PFSK-1 (cell line): Measurements from ENCODE around the gene LIF.

Experiments used
- FOXP2 ChIP-seq: optimal IDR thresholded peaks from 2 replicates; pipeline ENCODE3; 2011; ENCODE audit warnings: borderline replicate concordance, control low read depth, inconsistent platforms; ENCODE audit not compliant: insufficient read depth; ENCODE audit errors: extremely low read length, extremely low read depth
- POLR2AphosphoS5 ChIP-seq: IDR thresholded peaks from 2 replicates; pipeline ENCODE4 v1.6.1; 2012; ENCODE audit warnings: low read depth, mild to moderate bottlenecking, control low read depth, low read length, moderate library complexity
- REST ChIP-seq, 2 experiments: IDR thresholded peaks; 2 replicates each; pipeline versions ENCODE4 v1.6.1 to v1.8.0; 2011 to 2012; ENCODE audit warnings: low read depth in 2 of 2, low read length in 2 of 2, control low read depth in 1 of 2, inconsistent platforms in 1 of 2, mild to moderate bottlenecking in 1 of 2, moderate library complexity in 1 of 2; ENCODE audit not compliant: insufficient read depth in 1 of 2
- SIN3A ChIP-seq: IDR thresholded peaks from 2 replicates; pipeline ENCODE4 v1.6.1; 2012; ENCODE audit warnings: mild to moderate bottlenecking, low read length, moderate library complexity, borderline replicate concordance; ENCODE audit not compliant: insufficient read depth
- TAF1 ChIP-seq: IDR thresholded peaks from 2 replicates; pipeline ENCODE4 v1.6.1; 2012; ENCODE audit warnings: low read length, control low read depth, borderline replicate concordance; ENCODE audit not compliant: insufficient read depth

The LIF gene

GRCh38 chr22:30250661-30251267, 4.2 kb upstream of the LIF start:
- TF ChIP-seq FOXP2 (no peak), REST (IDR thresholded peaks at IDR 0.05; ENCODE audit: insufficient read depth in 1 of 2, low read depth in 2 of 2, low read length in 2 of 2) (no peak), POLR2AphosphoS5 (no peak), TAF1 (no peak), SIN3A (no peak)

- TF ChIP-seq SIN3A (no peak), POLR2AphosphoS5 (no peak)
These were observed 3.5 kb upstream of the LIF start for GRCh38 chr22:30250039-30250565.

- no peak for TF ChIP-seq POLR2AphosphoS5
- TF ChIP-seq REST (IDR thresholded peaks at IDR 0.05; ENCODE audit: insufficient read depth in 1 of 2, low read depth in 2 of 2, low read length in 2 of 2) = no peak
- TF ChIP-seq SIN3A = no peak
- no peak for TF ChIP-seq FOXP2
- no peak for TF ChIP-seq TAF1
These were observed 2.8 kb upstream of the LIF start for GRCh38 chr22:30249049-30250038.

- TF ChIP-seq SIN3A = no peak
- no peak for TF ChIP-seq REST (IDR thresholded peaks at IDR 0.05; ENCODE audit: insufficient read depth in 1 of 2, low read depth in 2 of 2, low read length in 2 of 2)
- no peak for TF ChIP-seq TAF1
- TF ChIP-seq FOXP2 = no peak
- TF ChIP-seq POLR2AphosphoS5 = no peak
These were observed 1.9 kb upstream of the LIF start for GRCh38 chr22:30248484-30248883.

GRCh38 chr22:30247974-30248373, 1.4 kb upstream of the LIF start:
- TF ChIP-seq TAF1 = no peak
- TF ChIP-seq REST (IDR thresholded peaks at IDR 0.05; ENCODE audit: insufficient read depth in 1 of 2, low read depth in 2 of 2, low read length in 2 of 2) = no peak
- no peak for TF ChIP-seq SIN3A
- TF ChIP-seq FOXP2 = no peak
- TF ChIP-seq POLR2AphosphoS5 = no peak
